AG04449 (cell line): ENCODE data around the gene PDGFA.

ENCODE experiments used
- CTCF ChIA-PET: fragments of 350-600 bp; formaldehyde crosslinking; extraction: SDS; loops from one replicate; lab custom pipeline; 2021; ENCODE audit warnings: antibody characterized with exemption; lab: Yijun Ruan, JAX
- POLR2A ChIA-PET: fragments of 400-600, 350-600 bp; formaldehyde crosslinking; extraction: SDS; loops from one replicate; lab custom pipeline; 2020; ENCODE audit warnings: antibody characterized with exemption, inconsistent platforms; lab: Yijun Ruan, JAX
- DNase-seq: peaks from one replicate; pipeline ENCODE4 v3.0.0-alpha.2; 2010; ENCODE audit warnings: low read depth, low spot score
- H3K4me3 ChIP-seq: 2 replicates; pipeline ENCODE4 v1.5.1; 2011; ENCODE audit warnings: low read depth, mild to moderate bottlenecking, control low read depth, low read length
- CTCF ChIP-seq: IDR thresholded peaks from one replicate; pipeline ENCODE4 v1.5.1; 2011; ENCODE audit warnings: mild to moderate bottlenecking, moderate library complexity, low read length, control low read depth, inconsistent platforms; ENCODE audit not compliant: insufficient read depth; ENCODE audit errors: missing control alignments

PDGFA gene

GRCh38 chr7:477626-478220 is 41.9 kb downstream of the PDGFA start:
- DNase-seq, result no peak
- CTCF ChIA-PET, result no interaction called here
- POLR2A ChIA-PET, result no interaction called here
- H3K4me3 ChIP-seq, result no peak overlapping the region
- no peak for TF ChIP-seq CTCF

DNA sequence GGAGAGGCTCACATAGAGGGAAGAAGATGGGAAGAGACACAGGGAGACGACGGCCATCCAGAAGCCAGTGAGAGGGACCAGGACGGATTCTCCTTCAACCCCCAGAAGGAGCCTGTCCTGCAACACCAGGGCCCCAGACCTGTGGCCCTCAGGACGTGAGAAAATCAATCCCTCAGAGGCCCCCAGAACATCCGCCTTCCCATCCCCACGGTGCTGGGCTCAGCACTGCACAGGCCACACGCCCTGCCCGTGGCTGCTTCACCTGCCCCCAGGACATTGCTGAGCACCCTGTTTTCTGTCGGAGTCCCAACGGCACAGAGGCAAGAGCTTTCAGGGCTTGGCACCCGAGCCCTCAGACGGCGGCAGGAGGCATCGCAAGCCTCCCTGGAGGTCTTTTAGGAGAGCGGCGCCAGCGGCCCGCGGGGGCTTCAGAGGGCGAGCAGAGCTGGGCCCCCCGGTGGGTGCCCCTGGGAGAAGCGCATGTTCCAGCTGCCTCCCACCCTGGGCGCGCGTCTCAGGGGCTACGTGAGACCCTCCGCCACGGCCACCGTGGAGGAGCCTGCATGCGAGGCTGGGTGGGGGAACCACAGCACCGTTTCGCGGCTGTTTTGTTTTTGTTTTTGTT is 42.8 kb downstream of the PDGFA start:
- ChIA-PET POLR2A (interaction anchor here (0.6 kb wide), 1 partner anchor 109 kb away, joined by 3 read pairs; no protein-coding TSS in a partner anchor), CTCF (no interaction called here)
- TF ChIP-seq CTCF, result no peak
- no peak overlapping the region for H3K4me3 ChIP-seq
- no peak for DNase-seq

DNA sequence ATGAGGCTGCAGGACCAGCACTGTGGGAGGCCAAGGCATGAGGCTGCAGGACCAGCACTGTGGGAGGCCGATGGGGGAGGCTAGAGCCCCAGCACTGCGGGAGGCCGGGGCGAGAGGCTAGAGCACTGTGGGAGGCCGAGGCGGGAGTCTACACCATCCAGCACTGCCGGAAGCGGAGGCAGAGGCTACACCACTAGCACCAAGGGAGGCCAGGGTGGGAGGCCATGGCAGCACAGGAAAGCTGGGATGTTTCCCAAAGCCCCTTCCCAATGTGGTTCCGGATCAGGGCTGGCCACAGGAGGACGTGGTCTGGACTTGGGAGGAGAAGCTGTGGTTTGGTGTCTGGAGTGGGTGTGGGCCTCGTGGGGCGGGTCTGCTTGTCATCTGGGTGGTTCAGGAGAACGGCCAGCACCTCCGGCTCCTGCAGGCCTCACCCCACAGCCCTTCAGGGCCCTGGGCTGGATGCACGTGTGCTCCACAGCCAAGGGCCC is 43.6 kb downstream of the PDGFA start:
- POLR2A ChIA-PET, result interaction anchor here (0.6 kb wide), 1 partner anchor 110 kb away, joined by 3 read pairs; no protein-coding TSS in a partner anchor
- no peak for TF ChIP-seq CTCF
- DNase-seq, result no peak
- H3K4me3 ChIP-seq, result no peak overlapping the region
- CTCF ChIA-PET, result no interaction called here

DNA sequence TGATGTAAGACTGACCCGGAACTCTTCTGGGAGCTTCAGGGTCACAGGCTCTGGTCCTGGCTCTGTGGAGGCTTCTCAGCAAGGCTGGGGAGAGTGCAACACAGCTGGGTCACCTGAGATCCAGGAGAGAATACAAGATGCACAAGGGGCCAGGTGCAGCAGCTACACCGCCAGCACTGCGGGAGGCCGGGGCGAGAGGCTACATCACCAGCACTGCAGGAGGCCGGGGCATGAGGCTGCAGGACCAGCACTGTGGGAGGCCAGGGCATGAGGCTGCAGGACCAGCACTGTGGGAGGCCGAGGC is 44.3 kb downstream of the PDGFA start:
- no peak for TF ChIP-seq CTCF
- DNase-seq, result no peak
- CTCF ChIA-PET, result no interaction called here
- H3K4me3 ChIP-seq, result no peak overlapping the region
- POLR2A ChIA-PET, result no interaction called here

GRCh38 chr7:474605-475424 is 44.8 kb downstream of the PDGFA start:
- no peak for TF ChIP-seq CTCF

DNA sequence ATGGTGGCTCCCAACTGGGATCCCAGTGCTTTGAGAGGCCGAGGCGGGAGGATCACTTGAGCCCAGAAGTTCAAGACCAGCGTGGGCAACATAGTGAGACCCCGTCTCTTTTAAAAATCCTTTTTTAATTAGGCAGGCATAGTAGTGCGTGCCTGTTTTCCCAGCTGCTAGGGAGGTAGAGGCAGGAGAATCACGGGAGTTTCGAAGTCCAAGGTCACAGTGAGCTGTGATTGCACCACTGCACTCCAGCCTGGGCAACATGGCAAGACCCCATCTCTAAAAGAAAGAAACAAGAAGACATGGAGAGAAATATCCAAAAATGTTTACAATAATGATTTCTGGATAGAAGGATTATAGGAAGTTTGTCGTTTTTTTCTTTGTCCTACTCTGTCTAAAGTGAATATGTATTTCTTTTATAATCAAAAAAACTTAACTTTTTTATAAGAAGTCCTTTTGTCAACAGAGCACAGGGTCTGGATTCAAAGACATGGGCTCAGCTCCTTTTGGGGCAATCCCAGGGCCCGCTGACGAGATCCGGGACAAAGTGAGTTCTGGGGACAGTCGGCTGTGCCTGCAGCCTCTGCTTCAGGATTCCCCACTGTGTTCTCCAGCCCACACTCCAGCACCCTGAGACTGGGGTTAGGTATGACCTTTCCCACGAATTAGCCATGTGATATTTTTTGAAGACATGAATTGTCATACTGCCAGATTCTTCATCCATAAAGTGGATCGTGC is 45.6 kb downstream of the PDGFA start:
- CTCF ChIA-PET, result interaction anchor here (1.1 kb wide), 1 partner anchor 10 kb away, joined by 3 read pairs; no protein-coding TSS in a partner anchor

More at GRCh38 chr7:474605-475424, 44.8 kb downstream of the PDGFA start:
- no peak overlapping the region for H3K4me3 ChIP-seq
- POLR2A ChIA-PET, result no interaction called here
- no peak for DNase-seq
- CTCF ChIA-PET, result no interaction called here

More for the DNA sequence above, 45.6 kb downstream of the PDGFA start:
- POLR2A ChIA-PET, result interaction anchor here (0.8 kb wide), 1 partner anchor 10 kb away, joined by 4 read pairs; no protein-coding TSS in a partner anchor
- no peak for DNase-seq
- H3K4me3 ChIP-seq, result no peak overlapping the region
- TF ChIP-seq CTCF, result no peak
